GM13977 (cell line): ENCODE measurements around the gene GSTA3.
"Not testable (repeated sequence)": the region's sequence is repeated elsewhere in the genome, so short reads cannot be mapped to it uniquely, and the experiment has no call there.

ENCODE experiments used
- DNase-seq: peaks from one replicate; pipeline ENCODE4 v3.0.0; 2012; ENCODE audit warnings: low spot score
- CTCF ChIP-seq: IDR thresholded peaks from 2 replicates; pipeline ENCODE4 v1.5.1; 2012; ENCODE audit warnings: mild to moderate bottlenecking, control low read depth; ENCODE audit not compliant: insufficient read depth; ENCODE audit errors: extremely low read depth, missing control alignments
- in situ Hi-C: fragments of 300-500 bp; cut with MboI; formaldehyde crosslinking; loops from one replicate; pipeline ENCODE4 v1.12.0; 2022; ENCODE audit warnings: low sequenced_read_pairs, low pct_unique_long_range_greater_than_20kb, mixed read lengths, inconsistent platforms; ENCODE audit not compliant: unreplicated experiment

GSTA3 gene

GRCh38 chr6:52877786-52878185 lies 31.7 kb downstream of the GSTA3 start:
- DNase-seq, result no peak
- TF ChIP-seq CTCF, result no peak
- in situ Hi-C loops, result no loop called here

GRCh38 chr6:52877168-52877567 lies 32.3 kb downstream of the GSTA3 start:
- in situ Hi-C loops, result no loop called here
- no peak for DNase-seq
- TF ChIP-seq CTCF, result no peak

- no peak for DNase-seq
- in situ Hi-C loops, result no loop called here
- no peak for TF ChIP-seq CTCF
Measured at GRCh38 chr6:52876056-52876787, 33.3 kb downstream of the GSTA3 start.

GRCh38 chr6:52872031-52872430 lies 37.5 kb downstream of the GSTA3 start:
- DNase-seq, result no peak
- no peak for TF ChIP-seq CTCF
- in situ Hi-C loops, result no loop called here

- in situ Hi-C loops, result no loop called here
Measured at GRCh38 chr6:52871621-52872020, 37.9 kb downstream of the GSTA3 start.

GRCh38 chr6:52870335-52871091 lies 39.0 kb downstream of the GSTA3 start:
- DNase-seq, in situ Hi-C loops: not testable (repeated sequence)

More at GRCh38 chr6:52871621-52872020, 37.9 kb downstream of the GSTA3 start:
- no peak for TF ChIP-seq CTCF
- DNase-seq, result no peak

GRCh38 chr6:52868899-52869298 lies 40.6 kb downstream of the GSTA3 start:
- DNase-seq, in situ Hi-C loops: not testable (repeated sequence)

- TF ChIP-seq CTCF, result no peak
- in situ Hi-C loops, result no loop called here
- DNase-seq, result no peak
Measured at GRCh38 chr6:52868240-52868639, 41.3 kb downstream of the GSTA3 start.

GRCh38 chr6:52861151-52861550 lies 48.3 kb downstream of the GSTA3 start:
- in situ Hi-C loops, DNase-seq: not testable (repeated sequence)
